HG02763 (cell line): Measurements from ENCODE around the gene KATNBL1.
"Not testable (repeated sequence)": the region's sequence is repeated elsewhere in the genome, so short reads cannot be mapped to it uniquely, and the experiment has no call there.

Experiments used
- ATAC-seq: cut with Tn5 transposase; IDR thresholded peaks from one replicate; pipeline ENCODE4 v1.9.1; 2021; ENCODE audit warnings: mild to moderate bottlenecking, moderate library complexity; ENCODE audit not compliant: unreplicated experiment

KATNBL1 gene

DNA sequence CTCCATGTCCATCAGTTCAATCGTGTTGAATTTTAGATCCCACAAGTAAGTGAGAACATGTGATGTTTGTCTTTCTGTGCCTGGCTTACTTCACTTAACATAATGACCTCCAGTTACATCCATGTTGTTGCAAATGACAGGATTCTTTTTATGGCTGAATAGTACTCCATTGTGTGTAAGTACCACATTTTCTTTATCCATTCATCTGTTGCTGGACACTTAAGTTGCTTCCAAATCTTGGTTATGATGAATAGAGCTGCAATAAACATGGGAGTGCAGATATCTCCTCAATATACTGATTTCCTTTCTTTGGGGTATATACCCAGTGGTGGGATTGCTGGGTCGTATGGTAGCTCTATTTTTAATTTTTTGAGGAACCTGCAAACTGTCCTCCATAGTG is 89.5 kb downstream of the KATNBL1 start:
- not testable (repeated sequence) for ATAC-seq

DNA sequence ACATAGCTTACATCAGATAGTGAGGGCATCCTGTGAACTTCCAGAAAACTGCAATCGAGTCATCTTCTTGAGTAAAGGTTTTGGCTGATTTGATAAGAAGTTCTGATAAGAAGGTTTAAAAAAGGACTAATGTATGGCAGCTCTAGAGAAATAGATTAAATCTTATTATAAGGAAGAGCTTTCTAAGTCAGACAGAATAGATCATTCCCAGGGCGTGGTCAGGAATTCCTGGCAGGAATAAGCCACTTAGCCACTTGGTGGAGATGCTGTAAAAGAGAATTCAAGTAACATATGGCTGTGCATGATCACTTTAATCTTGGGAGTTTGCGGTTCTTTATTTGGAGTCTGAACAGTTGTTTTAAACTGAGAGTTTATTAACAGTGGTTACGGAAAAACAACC is 90.6 kb downstream of the KATNBL1 start:
- no peak for ATAC-seq

DNA sequence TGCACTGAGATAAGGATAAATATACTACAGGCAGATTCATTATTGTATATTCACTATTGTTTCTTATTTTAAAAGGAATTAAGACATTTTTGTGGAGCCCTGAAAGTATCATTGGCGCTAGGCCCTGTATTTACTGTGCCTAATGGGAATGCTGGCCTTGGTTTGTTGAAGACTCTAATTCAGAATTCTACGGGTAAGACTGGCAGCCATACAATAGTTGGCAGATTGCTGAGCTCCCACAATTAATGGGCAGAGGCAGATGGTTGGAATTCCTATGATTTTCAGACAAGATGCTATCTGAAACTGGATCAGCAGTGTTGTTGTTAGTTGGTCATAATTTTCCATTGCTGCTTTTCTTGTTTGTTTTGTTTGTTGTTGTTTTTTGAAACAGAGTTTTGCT is 93.3 kb downstream of the KATNBL1 start:
- no peak for ATAC-seq

DNA sequence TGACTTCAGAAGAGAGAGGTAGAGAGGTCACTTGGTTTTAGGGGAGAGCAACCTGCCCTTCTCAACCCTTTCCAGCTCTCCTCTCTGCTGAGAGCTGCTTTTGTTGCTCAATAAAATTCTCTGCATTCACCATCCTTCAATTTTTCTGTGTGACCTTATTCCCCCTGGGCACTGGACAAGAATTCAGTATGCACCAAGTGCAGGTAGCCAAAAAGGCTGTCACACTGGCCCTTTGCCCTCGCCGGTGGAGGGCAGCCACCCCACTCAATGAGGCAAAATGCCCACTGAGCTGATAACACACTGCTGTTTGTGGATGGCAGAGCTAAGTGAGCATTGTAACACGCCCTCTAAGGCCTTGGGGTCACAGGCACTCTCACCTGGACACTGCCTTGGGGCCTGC is 95.2 kb downstream of the KATNBL1 start:
- no peak for ATAC-seq

DNA sequence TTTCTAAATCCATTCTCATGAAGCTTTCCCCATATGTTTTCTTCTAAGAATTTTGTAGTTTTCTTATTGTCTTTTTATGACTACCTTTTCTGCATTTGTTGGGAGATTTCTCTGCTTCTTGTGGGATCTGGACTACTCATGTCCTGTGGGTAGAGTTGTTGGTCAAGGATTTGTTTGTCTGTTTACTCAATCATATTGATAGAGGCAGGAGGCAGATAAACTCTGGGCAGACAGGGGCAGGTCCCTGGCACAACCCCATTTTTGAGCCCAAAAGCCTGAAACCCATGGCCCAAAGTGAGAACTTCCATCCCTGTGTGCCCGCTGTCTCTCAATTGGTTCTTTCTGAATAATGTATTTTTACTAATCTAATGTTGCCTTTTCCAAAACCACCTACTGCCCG is 95.7 kb downstream of the KATNBL1 start:
- no peak for ATAC-seq

DNA sequence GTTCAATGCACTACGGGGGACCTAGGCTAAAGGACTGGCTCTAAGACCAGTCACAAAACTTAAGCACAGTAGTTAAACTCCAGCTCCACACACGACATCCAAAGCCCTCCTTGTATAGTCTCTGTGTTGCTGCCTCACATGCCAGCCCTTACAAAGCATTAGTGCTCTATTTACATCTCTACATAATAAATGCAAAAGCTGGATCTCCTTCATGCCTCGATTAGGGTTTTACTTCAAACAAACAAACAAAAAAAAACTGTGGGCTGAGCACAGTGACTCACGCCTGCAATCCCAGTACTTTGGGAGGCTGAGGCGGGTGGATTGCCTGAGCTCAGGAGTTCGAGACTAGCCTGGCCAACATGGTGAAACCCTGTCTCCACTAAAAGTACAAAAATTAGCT is 98.4 kb downstream of the KATNBL1 start:
- no peak for ATAC-seq

DNA sequence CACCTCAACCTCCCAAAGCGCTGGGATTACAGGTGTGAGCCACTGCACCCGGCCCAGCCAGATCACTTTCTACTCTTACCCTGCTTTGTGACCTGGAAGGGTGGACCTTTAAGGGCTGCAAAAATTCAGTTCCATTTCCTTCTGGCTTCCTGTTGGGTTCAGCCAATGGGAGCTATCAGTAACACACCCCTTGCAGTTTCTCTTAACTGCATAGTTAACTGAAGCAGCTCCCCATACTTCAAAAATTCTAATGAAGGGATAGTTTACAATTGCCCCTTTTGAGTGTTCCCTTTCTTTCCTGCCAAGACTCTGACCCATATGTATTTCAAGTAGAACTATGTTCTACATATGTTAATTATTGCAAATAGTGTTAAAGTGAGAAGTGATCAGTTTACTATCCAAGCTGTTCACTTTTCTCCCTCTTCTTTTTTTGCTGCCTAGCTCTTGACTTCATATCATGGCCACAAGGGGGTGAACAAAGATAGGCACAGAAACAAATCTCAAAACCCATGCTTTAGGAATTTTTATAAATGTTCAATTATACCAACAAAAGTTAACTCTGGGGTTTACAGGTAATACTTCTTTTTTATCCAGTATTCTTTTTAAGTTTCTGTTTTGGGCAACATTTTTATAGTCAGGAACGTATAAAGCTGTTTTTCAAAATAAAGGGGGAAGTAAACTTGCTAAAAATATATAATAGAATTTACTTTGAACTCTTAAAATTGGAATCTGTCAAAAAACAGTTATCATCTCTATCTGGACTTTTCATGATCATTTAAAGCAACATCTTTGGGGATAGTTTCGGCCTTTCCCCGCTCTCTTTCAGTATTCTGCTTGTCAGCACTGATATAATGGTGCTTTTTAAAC is 99.9 kb downstream of the KATNBL1 start:
- ATAC-seq: no peak

DNA sequence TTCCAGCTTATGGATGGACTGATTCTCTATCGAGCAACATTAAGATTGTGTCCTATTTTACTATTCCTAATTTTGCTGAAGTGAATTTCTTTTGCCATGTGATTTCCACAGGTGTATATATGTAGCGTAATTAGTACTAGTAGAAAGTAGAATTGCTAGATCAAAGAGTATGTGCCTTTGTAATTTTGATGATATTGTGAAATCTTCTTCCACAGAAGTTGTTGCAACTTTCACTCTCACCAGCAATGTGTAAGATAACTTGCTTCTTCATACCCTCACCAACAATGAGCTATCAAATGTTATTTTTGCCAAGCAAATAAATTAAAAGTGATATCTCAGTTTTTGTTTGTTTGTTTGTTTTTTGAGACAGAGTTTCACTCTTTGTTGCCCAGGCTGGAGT is 102.6 kb downstream of the KATNBL1 start:
- ATAC-seq: no peak

DNA sequence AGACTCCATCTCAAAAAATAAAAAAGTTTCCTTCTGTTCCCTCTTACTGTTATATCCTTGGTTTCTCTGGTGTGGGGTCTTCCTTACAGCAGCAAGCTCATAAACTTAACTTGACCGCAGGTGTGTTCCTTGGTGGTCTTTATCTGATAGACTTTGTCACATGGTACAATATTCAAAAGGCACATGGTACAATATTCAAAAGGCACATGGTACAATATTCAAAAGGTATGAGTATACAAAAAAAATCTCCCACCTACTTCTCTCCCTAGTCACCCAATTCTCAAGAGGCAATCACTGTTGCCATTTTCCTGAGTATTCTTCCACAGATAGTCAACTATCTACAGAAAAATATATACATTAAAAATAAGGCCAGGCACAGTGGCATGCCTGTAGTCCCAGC is 103.5 kb downstream of the KATNBL1 start:
- no peak for ATAC-seq

DNA sequence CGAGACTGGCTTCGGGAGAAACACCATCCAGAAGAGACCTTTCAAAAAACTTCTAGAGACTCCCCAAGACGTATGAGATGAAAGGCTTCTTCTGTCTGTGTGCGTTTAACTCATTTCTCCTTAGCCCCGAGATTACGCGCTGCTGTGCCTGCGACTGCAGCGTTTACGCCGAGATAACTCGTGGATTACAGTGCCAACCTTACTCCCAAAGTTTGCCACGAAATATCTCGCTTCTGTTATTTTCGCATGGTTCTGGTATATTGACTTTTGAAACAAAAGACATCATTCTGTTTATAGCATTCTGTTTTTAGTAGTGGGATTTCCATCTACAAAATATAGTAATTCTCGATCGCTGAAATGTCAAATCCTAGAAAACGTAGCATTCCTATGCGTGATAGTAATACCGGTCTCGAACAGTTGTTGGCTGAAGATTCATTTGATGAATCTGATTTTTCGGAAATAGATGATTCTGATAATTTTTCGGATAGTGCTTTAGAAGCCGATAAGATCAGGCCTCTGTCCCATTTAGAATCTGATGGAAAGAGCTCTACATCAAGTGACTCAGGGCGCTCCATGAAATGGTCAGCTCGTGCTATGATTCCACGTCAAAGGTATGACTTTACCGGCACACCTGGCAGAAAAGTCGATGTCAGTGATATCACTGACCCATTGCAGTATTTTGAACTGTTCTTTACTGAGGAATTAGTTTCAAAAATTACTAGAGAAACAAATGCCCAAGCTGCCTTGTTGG is 107.5 kb downstream of the KATNBL1 start:
- ATAC-seq: peak; percentile 8

DNA sequence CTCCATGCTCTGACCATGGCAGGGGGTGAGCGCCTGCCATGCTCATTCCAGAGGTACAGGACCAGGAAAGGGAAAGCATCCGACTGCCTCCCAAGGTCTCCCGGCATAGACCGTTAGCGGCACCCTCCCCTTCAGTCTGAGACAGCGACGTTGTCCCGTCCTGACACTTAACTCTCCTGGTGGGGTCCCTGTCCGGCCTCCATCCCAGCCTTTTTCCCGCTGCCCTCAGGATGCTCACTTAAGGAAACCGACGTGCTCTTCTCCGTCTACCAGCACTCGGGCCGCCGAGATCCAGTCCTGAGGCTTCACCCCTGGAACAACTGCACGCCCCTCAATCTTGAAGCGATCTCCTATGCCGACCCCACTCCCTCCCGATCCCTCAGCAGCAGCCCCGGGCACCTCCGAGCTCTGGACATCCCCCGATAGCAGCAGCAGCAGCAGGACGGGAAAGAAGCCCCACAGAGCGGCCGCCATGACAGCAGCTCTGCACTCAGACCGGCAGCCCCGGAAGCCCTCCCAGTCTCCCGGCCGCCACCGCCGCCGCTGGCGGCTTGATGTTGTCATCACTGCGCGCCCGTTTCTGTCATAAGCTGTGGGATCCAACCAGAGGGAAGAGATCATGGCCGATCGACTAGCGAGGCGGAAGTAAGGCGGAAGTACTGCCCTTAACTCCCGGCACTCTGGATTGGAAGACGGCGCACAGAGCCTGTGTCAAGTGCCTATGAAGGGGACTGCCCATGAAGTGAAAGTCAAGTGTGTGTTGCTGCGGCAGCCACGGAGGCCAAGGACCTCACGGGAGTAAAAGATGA is 108.3 kb downstream of the KATNBL1 start, which contains the start of the genes EMC7 and PGBD4:
EMC7 (minus strand) TSS at position 497 of the 809 bp plus-strand sequence; CDS start at position 474, 23 bp downstream.
PGBD4 (plus strand) TSS at position 718 of the 809 bp plus-strand sequence. CDS start 449 bp downstream, outside the sequence.
- peak; percentile 99 for ATAC-seq

DNA sequence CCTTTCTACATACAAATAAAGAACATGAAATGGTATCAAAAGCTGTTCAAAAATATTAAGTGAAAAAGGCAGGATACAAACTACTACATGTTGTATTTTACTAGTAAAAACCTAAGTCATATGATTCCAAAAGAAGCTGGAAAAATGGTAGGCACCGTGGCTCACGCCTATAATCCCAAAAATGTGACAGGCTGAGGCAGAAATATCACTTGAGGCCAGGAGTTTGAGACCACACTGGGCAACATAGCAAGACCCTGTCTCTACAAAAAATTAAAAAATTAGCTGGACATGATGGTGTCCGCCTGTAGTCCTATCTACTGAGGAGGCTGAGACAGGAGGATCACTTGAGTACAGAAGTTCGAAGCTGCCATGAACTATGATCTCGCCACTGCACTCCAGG is 110.0 kb downstream of the KATNBL1 start:
- no peak for ATAC-seq
